Upper lobe of left lung (tissue), 4 donors: ENCODE results near the gene MTMR12.
"Not testable (repeated sequence)": the region's sequence is repeated elsewhere in the genome, so short reads cannot be mapped to it uniquely, and the experiment has no call there.

Experiments used
- EP300 ChIP-seq, 4 donors: sonication (generic); formaldehyde crosslinking; IDR thresholded peaks; one replicate each; pipeline ENCODE4 v1.5.1; 2017; ENCODE audit warnings: antibody characterized with exemption in 4 of 4, control low read depth in 2 of 4
- POLR2A ChIP-seq, 4 donors: fragments of 450-650 bp; IDR thresholded peaks; one replicate each; pipeline ENCODE4 v1.5.1; 2016 to 2017; ENCODE audit warnings: antibody characterized with exemption in 4 of 4, mild to moderate bottlenecking in 2 of 4
- TF ChIP-seq, protein P1 (sequence below), 6 experiments: fragments of 450-650 bp in 4 of 6; fragments of 200-600 bp in 2 of 6; sonication (generic) in 2 of 6; IDR thresholded peaks; one replicate each; pipeline ENCODE4 v1.5.1; 2016 to 2019; ENCODE audit warnings: antibody characterized with exemption in 6 of 6

DNA sequence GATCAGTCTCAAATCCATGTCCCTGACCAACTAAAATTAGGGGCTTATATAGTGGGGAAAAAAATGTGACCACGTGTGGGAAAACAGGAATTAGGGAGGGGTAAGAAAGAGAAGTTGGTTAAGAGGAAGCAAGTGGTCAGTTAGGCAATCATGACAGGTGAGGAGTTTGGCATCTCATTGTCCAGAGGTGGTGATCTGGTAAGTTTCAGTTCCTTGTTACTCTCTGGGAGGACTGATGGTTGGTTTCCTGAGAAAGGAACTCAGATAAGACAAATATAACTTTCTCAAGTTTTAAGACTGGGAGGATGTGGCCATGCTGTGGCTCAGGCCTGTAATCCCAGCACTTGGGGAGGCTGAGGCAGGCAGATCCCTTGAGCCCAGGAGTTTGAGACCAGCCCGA lies 9.0 kb upstream of the MTMR12 start:
- TF ChIP-seq, protein P1, sequence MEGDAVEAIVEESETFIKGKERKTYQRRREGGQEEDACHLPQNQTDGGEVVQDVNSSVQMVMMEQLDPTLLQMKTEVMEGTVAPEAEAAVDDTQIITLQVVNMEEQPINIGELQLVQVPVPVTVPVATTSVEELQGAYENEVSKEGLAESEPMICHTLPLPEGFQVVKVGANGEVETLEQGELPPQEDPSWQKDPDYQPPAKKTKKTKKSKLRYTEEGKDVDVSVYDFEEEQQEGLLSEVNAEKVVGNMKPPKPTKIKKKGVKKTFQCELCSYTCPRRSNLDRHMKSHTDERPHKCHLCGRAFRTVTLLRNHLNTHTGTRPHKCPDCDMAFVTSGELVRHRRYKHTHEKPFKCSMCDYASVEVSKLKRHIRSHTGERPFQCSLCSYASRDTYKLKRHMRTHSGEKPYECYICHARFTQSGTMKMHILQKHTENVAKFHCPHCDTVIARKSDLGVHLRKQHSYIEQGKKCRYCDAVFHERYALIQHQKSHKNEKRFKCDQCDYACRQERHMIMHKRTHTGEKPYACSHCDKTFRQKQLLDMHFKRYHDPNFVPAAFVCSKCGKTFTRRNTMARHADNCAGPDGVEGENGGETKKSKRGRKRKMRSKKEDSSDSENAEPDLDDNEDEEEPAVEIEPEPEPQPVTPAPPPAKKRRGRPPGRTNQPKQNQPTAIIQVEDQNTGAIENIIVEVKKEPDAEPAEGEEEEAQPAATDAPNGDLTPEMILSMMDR (IDR thresholded peaks at IDR 0.05): not testable (repeated sequence)
- not testable (repeated sequence) for TF ChIP-seq POLR2A, EP300 (IDR thresholded peaks at IDR 0.05)
